Measurements from ENCODE around the gene PGBD5.

DNA sequence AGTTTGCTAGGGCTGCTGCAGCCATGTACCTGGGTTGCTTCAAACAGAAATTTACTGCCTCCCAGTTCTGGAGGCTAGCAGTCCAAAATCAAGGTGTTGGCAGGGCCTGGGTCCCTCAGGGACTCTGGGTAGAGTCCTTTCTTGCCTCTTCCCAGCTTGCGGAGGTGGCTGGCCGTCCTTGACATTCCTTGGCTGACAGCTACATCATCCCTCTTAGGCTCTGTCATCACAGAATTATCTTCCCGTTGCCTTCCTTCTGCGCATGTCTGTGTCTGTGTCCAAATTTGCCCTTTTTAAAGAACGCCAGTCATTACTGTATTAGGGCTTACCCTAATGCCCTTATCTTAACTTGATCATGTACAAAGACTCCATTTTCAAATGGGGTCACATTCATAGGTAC lies 37.6 kb upstream of the PGBD5 start:
- TF ChIP-seq POLR2A (IDR thresholded peaks at IDR 0.05): no peak
- TF ChIP-seq, protein P1, sequence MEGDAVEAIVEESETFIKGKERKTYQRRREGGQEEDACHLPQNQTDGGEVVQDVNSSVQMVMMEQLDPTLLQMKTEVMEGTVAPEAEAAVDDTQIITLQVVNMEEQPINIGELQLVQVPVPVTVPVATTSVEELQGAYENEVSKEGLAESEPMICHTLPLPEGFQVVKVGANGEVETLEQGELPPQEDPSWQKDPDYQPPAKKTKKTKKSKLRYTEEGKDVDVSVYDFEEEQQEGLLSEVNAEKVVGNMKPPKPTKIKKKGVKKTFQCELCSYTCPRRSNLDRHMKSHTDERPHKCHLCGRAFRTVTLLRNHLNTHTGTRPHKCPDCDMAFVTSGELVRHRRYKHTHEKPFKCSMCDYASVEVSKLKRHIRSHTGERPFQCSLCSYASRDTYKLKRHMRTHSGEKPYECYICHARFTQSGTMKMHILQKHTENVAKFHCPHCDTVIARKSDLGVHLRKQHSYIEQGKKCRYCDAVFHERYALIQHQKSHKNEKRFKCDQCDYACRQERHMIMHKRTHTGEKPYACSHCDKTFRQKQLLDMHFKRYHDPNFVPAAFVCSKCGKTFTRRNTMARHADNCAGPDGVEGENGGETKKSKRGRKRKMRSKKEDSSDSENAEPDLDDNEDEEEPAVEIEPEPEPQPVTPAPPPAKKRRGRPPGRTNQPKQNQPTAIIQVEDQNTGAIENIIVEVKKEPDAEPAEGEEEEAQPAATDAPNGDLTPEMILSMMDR (IDR thresholded peaks at IDR 0.05 in 4 of 5, conservative IDR thresholded peaks at IDR 0.05 in 1 of 5): no peak
